TTC549 (cell line): ENCODE results near the gene CCDC177.
"Not testable (repeated sequence)": the region's sequence is repeated elsewhere in the genome, so short reads cannot be mapped to it uniquely, and the experiment has no call there.

Experiments
- FAIRE-seq: peaks from 2 replicates; lab custom pipeline; 2012; peaks lifted over from hg19 to GRCh38; lab: Jason Lieb, UNC

CCDC177 gene

GRCh38 chr14:69599431-69599830, 24.8 kb upstream of the CCDC177 start:
- not testable (repeated sequence) for FAIRE-seq

GRCh38 chr14:69595336-69595735, 20.7 kb upstream of the CCDC177 start:
- FAIRE-seq = no peak

- FAIRE-seq = no peak
Observed at GRCh38 chr14:69594846-69595245, 20.2 kb upstream of the CCDC177 start.

DNA sequence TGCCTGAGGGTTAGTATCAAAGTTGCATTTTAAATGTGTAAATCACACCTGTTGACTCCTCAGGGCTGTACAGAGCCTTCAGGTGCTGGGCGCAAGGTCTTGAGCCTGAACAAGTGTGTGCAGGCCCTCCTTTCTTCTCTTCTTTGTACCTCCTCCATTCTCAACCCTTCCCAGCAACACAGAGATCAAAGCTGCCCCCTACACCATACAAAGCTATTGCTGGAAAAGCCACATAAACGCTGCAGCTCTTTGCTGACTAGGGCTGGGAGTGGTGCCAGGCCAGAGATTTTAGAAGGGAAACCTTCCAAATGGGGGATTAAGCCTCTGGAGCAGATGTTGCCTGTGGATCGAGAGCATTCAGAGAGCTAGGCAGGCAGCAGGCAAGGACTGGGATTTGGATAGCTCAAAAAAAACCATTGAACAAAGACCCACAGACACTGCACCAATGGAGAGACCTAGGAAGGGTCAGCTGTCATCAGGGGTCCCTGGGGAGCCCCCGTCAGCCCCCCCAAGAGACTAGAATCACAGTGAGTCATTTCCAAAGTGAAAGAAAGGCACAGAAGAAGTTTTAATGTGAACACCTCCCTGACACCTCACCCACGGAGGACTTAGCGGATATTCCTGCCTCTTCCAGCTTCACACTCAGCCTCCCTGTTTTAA, 18.5 kb upstream of the CCDC177 start:
- FAIRE-seq = no peak

DNA sequence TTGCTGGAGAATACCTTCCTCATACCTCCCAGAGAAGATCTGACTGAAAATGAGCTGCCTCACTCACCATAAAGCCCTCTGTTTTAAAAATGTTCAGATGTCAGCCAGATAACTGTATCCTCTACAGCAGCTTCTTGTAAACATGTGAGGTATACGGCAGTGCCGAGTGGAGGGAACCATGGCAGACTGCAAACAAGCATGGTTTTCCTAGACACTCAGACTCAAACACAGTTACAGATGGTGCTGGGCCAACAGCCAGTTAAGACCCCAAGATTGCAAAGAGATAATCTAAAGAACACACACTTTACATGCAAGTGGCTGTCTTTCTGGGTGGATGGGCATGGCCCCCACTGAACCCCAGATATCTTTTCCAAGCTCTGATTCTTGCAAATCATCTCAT, 16.6 kb upstream of the CCDC177 start:
- FAIRE-seq = no peak

DNA sequence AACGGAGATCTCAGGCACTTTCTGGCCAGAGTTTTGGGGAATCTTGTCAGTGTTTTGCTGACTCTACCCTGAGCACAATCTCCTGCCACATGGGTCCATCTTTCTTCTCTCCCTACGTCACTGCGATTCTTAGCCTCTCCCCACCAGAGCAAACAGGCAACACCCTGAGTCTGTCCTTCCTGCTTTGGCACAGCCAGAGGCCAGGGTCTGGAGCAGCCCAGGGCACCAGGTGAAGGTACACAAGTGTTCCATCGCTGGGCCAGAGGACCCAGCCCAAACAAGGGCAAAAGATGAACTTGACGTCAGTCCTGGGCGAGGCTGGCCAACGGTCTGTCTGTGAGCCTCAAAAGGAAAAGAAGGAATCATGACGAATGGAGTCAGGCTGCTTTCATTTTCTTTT, 12.7 kb upstream of the CCDC177 start:
- no peak for FAIRE-seq

DNA sequence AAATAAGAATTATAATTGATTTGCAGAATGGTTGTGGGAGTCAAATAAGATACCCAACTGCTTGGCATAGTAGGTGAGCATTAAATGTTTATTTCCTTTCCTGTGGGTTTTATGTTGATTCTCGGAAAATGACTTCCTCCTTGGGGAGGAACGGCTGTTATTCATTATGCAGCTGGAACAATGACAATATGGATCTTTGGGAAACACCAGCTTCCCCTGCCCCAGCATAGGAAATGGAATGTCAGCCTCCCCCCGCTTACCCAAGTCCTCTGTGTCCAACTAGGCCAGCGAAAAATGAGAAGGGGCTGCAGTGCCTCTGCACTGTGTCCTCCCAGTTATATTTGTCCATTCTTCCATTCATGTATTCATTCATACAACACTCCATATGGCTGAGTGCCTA, 11.7 kb upstream of the CCDC177 start:
- no peak for FAIRE-seq

- FAIRE-seq = no peak
Observed at GRCh38 chr14:69584389-69584788, 9.7 kb upstream of the CCDC177 start.

DNA sequence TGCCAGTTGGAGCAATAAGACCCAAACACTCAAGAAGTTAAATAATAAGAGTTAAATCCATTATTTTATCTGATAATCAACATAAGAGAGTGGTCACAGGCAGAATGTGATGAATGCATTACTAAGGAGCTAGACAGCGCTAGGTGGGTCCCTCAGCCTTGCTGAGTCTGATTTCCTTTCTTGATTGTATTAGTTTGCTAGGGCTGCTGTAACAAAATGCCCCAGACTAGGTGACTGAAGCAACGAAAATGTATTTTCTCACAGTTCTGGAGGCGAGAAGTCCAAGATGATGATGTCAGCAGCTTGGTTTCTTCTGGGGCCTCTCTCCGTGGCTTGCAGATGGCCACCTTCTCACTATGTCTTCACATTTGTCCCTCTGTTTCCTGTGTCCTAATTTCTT, 8.2 kb upstream of the CCDC177 start:
- FAIRE-seq = no peak

- no peak for FAIRE-seq
Observed at GRCh38 chr14:69582212-69582611, 7.5 kb upstream of the CCDC177 start.

DNA sequence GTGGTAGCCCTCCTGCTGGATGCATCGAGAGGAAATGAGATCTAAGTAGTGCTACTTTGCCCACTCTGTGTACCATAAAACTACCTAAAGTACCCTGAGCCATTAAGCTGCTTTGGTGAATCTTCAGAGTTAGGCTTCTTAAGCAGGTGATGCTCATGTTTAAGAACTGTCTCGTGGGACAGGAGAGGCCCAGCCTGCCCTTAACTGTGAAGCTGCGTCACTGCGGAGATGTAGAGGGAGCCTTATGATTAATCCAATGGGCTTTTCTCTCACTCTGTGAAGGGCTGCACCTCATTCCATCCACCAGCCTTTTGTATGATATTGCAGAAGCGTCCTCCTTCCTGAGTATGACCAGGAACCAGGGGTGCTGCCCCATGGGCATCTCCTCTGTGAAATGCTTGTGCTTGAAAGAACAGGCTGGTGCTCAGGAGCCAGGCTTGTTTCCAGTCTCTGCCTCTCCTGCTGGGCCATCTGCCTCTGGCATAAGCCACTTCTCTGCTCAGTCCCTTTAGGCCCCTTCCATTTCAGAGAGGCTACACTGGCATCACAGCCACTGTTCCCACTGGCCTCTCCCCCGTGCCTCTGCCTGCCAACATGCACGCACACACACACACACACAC, 6.8 kb upstream of the CCDC177 start:
- no peak for FAIRE-seq

- FAIRE-seq = no peak
Observed at GRCh38 chr14:69580009-69580577, 5.4 kb upstream of the CCDC177 start.

- no peak for FAIRE-seq
Observed at GRCh38 chr14:69579476-69579875, 4.8 kb upstream of the CCDC177 start.

GRCh38 chr14:69574954-69575295, 254 bp upstream of the CCDC177 start:
- no peak for FAIRE-seq

GRCh38 chr14:69573831-69574262, 824 bp downstream of the CCDC177 start:
- no peak for FAIRE-seq

DNA sequence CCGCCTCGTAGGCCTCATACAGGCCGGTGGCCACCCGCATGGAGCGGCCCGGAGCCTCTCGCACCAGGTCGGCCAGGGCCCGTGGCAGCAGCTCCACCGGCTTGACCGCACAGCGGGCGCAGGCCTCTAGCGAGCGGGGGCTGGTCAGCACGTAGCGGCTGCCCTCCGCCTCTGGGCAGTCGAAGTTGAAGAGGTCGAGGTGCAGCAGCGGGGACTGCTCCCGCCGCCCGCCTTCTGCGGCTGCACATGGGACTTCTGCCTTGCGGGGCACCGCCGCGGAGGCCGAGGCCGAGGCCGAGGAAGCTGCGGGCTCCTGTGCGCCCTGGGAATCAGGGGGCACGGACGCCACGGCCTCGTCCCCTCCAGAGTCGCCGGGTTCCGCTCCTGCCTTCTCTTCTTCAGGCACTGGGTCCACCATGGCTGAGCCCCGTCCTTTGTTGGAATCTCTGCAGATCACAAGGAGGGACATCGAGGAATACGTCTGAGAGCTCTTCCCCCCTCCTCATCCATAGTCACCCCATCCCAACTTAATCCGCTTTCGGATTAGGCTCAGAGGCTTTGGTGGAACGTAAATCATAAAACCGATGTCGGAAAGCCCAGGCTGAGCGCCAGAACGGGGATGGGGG, 1.4 kb downstream of the CCDC177 start:
- FAIRE-seq = no peak

GRCh38 chr14:69572841-69573135, 1.9 kb downstream of the CCDC177 start:
- FAIRE-seq = no peak

GRCh38 chr14:69572030-69572840, 2.4 kb downstream of the CCDC177 start:
- no peak for FAIRE-seq

- FAIRE-seq = no peak
Observed at GRCh38 chr14:69571449-69572029, 3.1 kb downstream of the CCDC177 start.

DNA sequence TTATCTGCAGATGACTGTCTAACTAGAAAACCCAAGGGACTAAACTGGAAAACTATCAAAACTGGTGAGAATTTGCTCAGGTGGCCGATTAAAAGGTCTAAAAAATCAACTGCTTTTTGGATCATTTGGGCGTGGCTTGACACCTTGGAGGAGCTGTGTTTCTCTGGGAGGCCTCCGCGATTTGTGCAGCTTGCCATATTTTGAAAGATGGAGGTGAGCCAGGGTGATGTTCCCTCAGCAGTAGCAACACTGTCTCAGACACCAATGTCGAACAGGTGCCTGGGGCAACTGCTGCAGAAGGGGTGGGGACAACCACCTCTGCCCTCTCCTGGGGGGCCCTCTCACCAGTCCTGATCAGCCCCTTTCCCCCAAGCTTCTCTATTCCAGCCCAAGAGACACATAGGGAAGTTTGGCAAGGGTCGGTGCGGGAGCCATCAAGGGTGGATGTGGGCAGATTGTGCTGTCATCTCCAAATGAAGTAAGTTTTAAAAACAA, 3.8 kb downstream of the CCDC177 start:
- FAIRE-seq = no peak

DNA sequence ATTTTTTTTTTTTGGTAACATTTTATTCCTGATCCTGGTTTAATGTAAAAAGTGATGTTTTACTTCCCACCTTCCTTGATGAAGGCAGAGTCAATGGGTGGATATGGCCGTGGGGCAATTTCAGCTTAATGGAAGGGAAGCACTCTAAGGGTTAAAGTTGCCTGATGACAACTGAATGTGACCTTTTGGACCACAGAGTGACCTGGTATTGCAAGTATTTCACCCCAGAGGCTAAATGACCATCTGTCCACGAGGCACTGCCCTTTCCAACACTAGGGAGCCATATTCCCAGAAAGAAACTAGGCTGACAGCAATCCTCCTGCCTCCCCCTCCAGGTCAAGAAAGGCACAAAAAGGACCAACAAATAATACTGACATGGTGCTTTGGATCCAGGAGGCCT, 4.8 kb downstream of the CCDC177 start:
- FAIRE-seq = no peak

GRCh38 chr14:69567563-69567962, 7.1 kb downstream of the CCDC177 start:
- FAIRE-seq = no peak
